ENCODE measurements around the gene LPP. TPM values are rescaled to one million over a fixed set of nuclear protein-coding genes. Genes with fewer than 3 reads are reported as not detected.

LPP gene
- total and polyA plus RNA-seq, 2 of the 13 experiments (the other 11 are each of a cell fraction or from before 2014, with no cell fraction given), result 19.2 to 29.9 TPM

GRCh38 chr3:188170461-188171459 lies 16.8 kb downstream of the LPP start (continued):
- TF ChIP-seq, protein P1, sequence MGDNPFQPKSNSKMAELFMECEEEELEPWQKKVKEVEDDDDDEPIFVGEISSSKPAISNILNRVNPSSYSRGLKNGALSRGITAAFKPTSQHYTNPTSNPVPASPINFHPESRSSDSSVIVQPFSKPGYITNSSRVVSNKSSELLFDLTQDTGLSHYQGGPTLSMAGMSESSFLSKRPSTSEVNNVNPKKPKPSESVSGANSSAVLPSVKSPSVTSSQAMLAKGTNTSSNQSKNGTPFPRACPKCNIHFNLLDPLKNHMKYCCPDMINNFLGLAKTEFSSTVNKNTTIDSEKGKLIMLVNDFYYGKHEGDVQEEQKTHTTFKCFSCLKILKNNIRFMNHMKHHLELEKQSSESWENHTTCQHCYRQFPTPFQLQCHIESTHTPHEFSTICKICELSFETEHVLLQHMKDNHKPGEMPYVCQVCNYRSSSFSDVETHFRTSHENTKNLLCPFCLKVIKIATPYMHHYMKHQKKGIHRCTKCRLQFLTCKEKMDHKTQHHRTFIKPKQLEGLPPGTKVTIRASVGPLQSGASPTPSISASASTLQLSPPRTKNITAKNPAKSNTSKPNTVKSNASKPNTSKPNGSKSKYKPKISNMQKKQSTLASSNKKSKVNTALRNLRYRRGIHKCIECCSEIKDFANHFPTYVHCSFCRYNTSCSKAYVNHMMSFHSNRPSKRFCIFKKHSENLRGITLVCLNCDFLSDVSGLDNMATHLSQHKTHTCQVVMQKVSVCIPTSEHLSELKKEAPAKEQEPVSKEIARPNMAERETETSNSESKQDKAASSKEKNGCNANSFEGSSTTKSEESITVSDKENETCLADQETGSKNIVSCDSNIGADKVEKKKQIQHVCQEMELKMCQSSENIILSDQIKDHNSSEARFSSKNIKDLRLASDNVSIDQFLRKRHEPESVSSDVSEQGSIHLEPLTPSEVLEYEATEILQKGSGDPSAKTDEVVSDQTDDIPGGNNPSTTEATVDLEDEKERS (CRISPR knock-in tag; IDR thresholded peaks at IDR 0.05), result peak; percentile 86
- TF ChIP-seq REXO4 (CRISPR knock-in tag; IDR thresholded peaks at IDR 0.05; ENCODE audit: borderline replicate concordance) (no peak), FOSL2 (CRISPR knock-in tag; IDR thresholded peaks at IDR 0.05) (peak; percentile 89), NKX3-1 (CRISPR knock-in tag; IDR thresholded peaks at IDR 0.05) (no peak), NR3C1 (CRISPR knock-in tag; IDR thresholded peaks at IDR 0.05) (no peak), CHD4 (IDR thresholded peaks at IDR 0.05; ENCODE audit: borderline replicate concordance, low read length) (no peak), TGIF2 (CRISPR knock-in tag; IDR thresholded peaks at IDR 0.05) (peak; percentile 78; the same call in 1 of the 2 replicates), MTERF4 (CRISPR knock-in tag; IDR thresholded peaks at IDR 0.05) (no peak), DBP (CRISPR knock-in tag; IDR thresholded peaks at IDR 0.05; ENCODE audit: not compliant biosample characterization) (no peak), TMF1 (CRISPR knock-in tag; IDR thresholded peaks at IDR 0.05; ENCODE audit: low read depth) (no peak), KLF16 (CRISPR knock-in tag; IDR thresholded peaks at IDR 0.05) (peak in 1 of 2 experiments; percentile 84; a peak in 2 of 4 replicates), ZNF350 (CRISPR knock-in tag; IDR thresholded peaks at IDR 0.05; ENCODE audit: borderline replicate concordance, low read depth) (no peak), ZMYM4 (CRISPR knock-in tag; IDR thresholded peaks at IDR 0.05) (peak; percentile 91), ZNF672 (CRISPR knock-in tag; IDR thresholded peaks at IDR 0.05) (no peak), NFKBIZ (CRISPR knock-in tag; IDR thresholded peaks at IDR 0.05) (0 out of 2 replicates have a peak, but pooled peaks have one; percentile 75), ZNF331 (CRISPR knock-in tag; IDR thresholded peaks at IDR 0.05) (peak; percentile 87), RAD21 (CRISPR knock-in tag; IDR thresholded peaks at IDR 0.05) (no peak), ZNF34 (CRISPR knock-in tag; IDR thresholded peaks at IDR 0.05; ENCODE audit: borderline replicate concordance) (no peak), JUND (CRISPR knock-in tag; IDR thresholded peaks at IDR 0.05) (0 out of 2 replicates have a peak, but pooled peaks have one; percentile 32), LCORL (IDR thresholded peaks at IDR 0.05) (peak; percentile 37; the same call in 1 of the 2 replicates), LCORL (CRISPR knock-in tag; IDR thresholded peaks at IDR 0.05) (peak; percentile 76)
- TF ChIP-seq, protein P2, sequence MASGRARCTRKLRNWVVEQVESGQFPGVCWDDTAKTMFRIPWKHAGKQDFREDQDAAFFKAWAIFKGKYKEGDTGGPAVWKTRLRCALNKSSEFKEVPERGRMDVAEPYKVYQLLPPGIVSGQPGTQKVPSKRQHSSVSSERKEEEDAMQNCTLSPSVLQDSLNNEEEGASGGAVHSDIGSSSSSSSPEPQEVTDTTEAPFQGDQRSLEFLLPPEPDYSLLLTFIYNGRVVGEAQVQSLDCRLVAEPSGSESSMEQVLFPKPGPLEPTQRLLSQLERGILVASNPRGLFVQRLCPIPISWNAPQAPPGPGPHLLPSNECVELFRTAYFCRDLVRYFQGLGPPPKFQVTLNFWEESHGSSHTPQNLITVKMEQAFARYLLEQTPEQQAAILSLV (CRISPR knock-in tag; IDR thresholded peaks at IDR 0.05; ENCODE audit: borderline replicate concordance), result no peak
